RPMI7951 (cell line): ENCODE results near the gene CKLF. TPM values are rescaled to one million over a fixed set of nuclear protein-coding genes. Genes with fewer than 3 reads are reported as not detected.

Experiments used
- DNase-seq: peaks from one replicate; pipeline ENCODE4 v3.0.0-alpha.2; 2012; ENCODE audit warnings: low read depth
- total RNA-seq: library from RNA; depleted of rRNA; stranded (reverse); fragments of >200 nt; shearing (Covaris generic); gene quantifications from 2 replicates; pipeline ENCODE4 v1.2.3, GENCODE V29; 2014

The CKLF gene
- total RNA-seq, 1 experiment from 2014 or later, result 334 TPM

DNA sequence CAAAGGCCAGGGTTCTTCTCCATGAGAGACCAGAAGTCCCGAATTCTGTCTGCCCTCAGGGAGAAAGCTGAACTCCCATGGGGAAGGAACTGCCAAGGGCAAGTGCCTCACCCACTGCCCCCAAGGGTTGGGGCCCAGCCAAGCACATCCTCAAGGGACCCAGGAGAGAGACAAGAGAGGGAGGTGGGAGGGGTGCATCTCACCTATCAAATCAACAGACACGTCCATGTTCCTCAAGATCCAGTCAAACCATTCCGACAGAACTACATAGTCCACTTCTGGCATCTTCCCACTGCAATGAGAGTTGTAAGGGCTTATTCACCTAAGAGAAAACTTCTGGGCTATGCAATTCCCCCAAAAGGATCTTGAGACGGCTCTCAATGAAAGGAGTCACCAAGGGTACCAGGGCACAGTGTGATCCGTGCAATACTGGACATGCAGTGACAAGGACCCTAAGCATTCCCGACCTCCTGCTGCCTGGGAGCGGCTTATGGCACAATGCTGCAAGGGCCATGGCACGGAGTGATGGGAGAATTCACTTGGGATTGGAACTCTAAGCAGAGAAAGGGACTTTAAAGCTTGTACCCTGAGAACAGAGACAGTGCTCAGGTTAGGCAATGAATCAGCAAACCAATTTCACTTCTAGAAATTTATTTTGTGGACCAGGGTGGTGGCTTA, 34.7 kb upstream of the CKLF start:
- DNase-seq, result no peak

DNA sequence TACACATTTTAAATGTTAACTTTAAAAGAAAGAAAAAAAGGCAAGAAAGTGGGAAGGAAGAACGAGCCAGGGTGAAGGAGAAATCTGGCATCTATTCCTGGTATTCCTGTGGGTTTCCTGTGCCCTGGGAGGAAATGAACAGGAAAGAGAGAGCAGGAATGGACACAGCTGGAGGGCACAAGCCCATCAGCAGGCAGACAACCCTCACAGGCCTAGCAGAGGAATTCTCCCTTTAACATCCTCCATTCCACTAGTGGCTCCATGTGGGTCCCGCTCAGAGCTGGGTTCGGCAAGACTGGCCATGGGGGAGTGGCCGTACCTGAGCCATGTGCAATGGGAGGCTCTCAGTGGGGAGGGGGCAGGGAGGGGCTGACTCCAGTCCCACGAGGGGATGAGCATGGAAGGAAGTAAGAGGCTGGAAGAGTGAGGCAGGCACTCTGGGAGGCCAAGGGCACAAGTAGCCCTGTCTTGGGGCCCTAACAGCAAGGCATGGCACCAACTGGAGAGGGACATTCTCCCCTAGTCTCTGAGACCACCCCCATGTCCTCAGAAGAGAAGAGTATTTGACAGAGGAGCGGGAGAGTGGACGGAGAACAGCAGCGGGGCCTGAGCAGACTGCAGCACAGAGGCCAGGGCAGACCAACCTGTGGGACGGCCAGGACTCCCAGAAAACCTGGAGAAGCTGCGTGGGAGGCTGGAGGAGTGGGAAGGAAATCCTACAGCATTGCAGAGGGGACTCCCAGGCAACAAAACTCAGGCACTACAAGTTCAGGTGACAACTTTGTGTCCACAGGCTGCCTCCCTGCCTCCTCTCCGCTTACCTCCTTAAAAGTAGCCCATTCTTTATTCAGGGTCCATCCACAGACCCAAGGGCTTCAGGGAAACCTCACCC, 32.6 kb upstream of the CKLF start:
- DNase-seq, result no peak

DNA sequence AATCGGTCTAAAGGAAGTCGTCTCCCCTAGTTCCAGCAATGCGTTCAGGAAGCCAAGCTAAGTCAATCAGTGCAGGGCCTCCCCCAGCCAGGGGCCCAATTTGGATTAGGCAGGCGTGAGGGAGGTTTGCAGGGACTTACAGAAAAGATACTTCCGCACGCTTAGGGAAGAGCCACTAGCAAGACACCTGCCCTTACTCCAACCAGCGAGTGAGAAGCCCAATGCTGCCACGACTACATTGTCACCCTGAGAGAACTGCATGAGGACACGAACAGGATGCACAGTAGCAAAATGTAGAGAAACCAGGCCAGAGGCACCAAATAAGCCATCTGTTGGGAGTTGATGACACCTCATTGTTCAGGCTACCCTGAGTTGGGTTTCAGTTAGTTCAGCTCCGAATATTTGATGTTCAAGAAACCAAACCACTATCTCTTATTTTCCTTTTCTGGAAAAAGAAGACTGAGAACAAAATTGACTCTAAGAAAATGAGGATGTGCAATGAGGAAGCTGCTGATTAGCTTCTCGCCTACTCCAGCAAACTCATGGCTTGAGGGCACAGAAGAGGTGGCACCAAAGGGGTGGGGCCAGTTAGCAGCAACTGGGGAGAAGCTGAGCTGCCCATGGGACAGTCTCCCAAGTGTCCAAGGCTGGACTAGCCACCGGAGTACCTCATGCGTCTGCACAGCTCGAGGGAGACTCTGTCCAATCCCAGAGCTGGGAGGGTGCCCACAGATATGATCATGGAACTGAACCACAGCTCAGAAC, 31.8 kb upstream of the CKLF start:
- peak; percentile 71 for DNase-seq

DNA sequence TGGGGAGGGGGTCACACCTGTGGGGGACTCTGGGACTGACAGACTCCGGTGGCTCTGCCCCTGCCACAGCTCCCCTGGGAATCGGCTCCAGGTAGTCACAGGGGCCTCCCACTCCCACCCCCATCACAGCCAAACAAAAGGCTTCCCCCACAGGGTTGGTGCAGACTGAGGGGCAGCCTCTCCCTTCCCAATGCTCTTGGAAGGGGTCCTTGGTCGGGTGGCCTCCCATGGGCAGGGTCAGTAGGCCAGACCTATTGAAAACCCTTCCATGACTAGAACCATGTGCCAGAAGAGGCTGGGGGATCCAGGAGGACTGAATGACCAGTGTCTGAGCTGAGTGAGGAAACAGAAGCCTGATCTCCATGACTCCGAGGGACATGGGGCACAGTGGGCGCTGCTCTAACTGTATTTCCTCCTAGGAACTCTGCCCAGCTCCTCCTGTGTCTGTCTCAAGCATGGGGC, 31.1 kb upstream of the CKLF start:
- no peak for DNase-seq

DNA sequence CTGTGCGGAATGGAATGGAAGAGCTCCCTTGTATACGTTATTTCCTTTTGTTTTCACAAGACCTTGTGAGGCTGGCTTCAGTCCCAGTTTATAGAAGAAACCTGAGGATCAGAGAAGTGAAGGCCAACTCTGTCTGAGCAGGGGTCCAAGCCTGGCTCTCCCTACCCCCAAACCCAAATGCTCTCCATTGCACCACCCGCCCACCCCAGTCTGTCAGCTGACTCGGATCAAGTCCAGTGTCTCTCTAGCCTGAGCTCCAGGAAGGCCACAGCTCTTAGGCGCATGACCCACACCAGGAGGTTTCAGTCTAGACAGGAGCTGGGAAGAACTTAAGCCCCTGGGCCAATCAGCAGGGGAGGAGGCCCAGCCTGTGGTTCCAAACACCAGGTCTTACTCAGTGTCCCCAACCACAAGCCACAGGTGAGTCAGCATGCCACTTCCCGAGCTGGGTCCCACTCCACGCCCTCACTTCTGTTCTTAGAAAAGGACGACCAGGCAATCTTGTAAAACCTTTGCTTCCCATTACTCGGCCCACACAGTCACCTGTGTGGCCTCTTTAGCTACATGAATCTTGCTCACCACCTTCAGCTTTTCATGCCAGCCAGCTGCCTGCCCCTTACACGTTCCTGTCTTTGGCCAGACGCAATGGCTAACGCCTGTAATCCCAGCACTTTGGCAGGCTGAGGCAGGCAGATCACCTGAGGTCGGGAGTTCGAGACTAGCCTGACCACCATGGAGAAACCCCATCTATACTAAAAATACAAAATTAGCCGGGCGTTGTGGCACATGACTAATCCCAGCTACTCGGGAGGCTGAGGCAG, 30.2 kb upstream of the CKLF start:
- peak; percentile 99 for DNase-seq

DNA sequence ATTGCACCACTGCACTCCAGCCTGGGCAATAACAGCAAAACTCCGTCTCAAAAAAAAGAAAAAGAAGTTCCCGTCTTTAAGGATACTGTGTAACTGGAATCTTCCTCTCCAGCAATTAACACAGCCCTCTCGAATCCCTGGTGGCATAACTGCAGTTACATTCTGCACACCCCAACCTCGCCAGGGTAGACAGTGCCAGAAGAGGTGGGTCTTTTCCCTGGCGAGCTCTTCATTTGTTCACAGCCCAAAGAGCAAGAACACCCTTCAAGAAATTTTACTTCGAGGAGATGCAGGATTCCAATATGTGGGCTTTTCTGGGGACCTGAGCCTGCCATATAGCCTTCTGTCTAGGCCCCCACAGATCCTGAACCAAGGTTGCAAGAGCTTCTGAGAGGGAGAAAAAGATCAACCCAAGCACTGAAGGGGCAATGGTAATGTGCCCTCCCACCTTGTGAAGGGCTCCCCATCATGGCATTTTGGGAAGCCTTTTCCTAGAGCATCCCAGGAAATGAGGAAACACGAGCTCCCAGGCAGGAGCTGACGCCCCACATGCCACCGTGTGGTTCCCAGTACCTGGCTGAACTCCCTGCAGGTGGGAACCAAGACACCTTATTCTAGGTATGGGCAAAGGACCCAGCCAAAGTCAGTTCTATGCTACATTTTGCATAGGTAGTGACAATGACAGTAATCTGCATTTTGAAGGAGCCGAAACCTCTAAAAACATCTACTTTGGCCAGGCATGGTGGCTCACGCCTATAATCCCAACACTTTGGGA, 29.4 kb upstream of the CKLF start:
- no peak for DNase-seq

DNA sequence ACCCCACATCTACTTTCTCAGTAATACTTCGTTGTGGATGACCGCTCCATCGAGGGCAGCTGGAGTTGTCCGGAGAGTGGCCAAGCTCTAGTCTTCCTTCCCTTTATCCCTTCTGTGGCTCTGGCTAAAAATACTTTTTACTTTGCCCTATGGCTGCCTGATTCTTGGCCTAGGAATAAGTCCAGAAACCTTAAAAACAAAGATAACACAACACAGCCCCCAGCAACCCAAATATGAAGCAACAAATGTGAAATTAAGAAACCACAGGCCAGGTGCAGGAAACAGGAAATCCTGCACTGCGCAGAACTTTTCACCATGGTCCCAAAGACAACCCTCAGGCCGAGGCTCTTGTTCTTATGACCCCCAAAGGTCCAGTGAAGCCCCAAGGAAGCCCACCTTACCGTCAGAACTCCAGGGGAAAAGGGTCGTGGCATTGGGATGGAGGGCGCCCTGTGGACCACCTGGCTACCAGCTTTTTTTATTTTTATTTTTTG, 28.5 kb upstream of the CKLF start:
- DNase-seq, result peak; percentile 80

DNA sequence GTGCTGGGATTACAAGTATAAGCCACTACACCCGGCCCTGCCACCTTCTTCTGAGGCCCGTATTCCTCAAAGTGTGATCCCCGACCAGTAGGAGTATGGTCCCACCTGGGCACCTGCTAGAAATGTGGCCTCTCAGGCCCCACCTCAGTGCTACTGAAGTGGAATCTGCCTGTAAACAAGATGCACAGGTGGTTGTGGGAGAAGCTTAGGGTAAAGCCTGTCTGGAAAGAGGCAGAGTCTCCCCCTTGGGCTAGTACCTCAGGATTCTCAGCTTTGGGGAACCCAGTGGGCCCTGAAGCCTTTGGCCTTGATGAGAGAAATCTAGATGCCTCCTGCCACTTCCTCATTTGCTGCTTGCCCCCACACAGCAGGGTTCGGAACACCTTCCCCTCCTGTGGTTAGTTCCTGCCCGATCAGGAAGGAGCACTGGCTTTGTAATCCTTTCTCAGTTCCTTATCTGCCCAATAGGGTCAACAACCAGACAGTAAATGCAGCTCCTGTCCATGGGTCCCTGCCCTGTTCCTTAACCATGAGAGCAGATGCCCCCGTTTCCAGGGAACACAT, 27.7 kb upstream of the CKLF start:
- DNase-seq, result peak; percentile 40

DNA sequence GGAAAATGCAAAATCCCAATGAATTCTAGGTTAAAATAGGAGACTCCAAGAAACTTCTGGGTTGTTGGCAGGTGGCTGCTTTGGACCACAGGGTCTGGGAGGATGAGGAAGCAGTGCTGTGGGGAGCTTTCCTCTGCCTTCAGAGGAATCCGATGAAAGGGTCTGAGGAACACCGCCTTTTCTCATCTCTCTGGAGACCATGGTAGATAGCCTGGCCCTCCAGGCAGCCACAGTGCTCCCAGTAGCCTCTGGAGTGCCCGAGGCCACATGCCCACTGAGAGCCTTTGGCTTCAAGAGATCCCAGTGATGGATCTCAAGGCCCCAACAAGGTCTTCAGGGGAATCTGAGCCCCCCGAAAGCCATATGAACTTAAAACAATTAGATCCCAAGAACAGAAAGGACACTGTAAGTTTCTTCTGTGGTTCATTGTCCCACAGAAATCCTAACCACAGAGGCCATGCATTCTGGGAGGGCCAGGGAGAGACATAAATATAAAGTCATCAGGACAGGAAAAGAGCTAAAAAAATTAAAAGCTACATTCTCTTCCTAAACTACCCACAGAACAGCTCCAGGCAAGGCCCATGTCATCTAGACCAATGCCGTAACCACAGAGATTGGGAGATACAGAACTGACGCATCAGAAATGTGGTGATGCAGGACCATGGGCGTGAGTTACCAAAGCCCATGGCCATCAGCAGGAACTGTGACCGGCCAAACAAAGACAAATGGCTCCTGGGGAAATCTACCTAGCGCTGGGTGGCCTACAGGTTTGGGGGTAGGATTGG, 26.8 kb upstream of the CKLF start:
- peak; percentile 99 for DNase-seq

DNA sequence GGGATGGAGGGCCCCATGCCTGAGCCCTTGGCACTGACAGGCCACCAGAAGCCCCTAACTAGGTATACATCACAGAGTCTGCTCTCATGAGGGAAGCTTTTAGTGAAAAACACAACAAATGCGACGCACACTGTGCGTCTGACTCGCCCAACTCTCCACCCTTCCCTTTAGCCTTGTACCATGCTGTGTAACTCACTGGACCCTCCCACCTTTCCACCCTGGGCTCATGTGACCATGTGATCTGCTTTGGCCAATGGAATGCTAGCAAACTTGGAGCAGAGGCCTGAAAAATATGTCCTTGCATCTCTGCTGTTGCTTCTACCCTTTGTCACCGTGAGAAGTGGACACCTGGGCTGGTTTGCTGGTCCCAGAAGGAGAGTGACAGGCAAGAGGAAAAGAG, 24.1 kb upstream of the CKLF start:
- DNase-seq, result no peak

DNA sequence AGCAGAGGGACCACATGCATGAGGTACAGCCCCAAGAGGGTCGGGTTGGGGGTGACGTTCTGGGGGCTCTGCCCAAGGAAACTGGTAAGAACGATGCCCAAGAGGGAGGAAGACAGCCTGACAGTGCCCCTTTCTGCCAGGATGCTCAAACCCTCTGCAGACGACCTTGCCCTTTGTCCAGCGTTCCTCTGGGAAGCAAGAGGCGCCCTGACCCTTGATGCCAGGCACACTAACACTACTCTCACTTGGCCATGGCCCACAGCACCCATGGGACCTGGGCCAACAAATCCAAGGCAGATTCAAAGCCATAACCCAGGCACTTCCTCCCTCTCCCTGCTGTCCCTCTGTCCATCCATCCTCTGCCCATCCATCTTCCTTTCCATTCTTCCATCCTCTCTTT, 22.9 kb upstream of the CKLF start:
- no peak for DNase-seq

DNA sequence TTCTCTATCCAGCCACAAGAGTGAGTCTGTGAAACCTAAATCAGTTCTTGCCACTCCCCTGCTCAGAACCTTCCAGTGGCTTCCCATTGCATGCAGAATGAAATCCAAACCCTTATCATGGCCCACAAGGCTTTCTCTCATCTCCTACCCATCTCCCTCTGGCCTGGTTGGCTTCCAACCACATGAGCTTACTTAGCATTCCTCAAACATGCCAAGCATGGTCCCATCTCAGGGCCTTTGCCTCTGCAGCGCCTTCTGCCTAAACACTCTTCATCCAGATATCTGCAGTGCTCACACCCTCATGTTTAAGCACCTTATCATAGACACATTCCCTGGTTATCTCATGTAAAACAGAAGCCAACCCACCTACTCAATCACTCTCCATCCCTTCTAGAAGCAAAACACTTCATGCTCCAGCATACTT, 18.0 kb upstream of the CKLF start:
- no peak for DNase-seq

DNA sequence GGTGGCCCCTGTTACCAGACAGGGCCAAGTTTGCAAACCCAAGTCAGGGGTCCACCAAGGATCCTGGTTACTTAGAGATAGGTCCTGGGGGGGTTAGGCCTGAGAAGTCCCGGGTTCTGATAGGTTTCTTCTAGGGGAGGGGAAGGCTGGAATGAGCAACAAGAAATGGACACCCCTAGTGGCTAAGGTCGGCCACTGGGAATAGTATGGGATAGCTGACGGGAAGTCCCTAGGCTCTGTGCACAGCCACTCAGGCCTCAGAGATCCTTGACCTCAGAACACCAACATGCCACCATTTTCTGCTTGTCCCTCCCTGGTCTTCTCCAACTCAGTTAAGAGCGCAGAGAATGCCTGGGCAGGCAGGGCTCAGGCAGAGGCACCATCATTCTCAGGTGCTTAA, 15.9 kb upstream of the CKLF start:
- DNase-seq, result no peak

DNA sequence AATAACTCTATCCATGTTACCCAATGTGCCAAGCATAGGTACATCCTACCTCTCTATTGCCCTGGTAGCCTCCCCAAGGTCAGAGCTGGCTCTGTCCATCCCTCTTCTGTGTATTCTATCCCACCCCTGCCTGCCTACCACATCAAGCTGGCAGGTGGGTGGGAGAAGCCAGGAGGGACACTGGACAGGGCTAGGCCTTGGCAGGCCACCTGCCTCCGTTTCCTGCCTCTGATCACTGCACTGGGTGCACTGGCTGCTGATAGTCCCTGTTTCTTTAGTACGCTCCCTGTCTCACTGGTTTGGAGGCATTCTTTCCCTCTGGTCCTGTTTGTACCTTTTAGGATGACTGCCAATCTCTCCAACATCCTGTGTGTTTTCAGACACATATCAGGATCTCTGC, 15.1 kb upstream of the CKLF start:
- no peak for DNase-seq

DNA sequence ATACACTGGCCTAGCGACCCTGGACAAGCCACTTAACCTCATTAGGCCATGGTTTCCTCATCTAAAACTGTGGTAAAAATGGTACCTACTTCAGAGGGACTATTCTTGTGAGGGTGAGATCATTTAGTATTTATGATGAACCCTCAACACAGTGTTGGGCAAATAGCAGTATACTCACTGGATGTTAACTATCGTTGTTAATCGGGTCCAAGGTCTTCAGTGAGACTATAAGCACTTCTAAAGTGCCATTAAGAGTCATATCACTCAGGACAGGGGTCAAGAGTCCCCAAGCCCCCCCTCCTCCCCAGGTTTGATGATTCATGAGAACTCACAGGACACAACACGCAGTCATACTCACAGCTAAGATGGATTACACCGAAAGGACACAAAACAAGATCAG, 13.5 kb upstream of the CKLF start:
- DNase-seq, result no peak

DNA sequence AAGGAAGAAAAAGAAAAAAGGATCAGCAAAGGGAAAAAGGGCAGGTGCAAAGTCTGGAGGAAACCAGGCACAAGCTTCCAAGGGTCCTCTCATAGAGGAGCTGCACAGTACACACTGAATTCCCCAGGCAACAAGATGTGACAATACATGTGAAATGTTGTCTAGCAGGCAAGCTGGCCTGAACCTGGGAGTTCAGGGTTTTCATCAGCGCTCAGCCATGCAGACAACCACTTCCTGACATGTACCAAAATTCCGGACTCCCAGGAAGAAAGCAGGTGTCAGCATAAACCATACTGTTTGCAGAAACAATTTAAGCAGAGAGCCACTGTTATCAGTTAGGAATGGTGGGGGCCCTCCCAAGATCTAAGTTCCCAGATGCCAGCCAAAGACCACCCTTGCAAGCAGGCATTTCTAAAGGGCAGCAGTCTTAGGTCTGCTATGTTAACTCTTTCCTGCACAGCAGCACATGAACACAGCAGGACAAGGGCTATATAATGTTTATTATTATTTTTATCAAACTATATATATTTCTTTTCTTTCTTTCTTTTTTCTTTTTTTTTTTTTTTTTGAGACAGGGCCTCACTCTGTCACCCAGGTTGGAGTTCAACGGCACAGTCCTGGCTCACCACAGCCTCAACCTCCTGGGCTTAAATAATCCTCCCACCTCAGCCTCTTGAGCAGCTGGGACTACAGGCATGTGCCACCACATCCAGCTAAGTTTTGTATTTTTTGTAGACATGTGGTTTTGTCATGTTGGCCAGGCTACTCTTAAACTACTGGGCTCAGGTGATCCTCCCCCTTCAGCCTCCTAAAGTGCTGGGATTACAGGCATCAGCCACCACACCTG, 12.5 kb upstream of the CKLF start:
- DNase-seq, result peak; percentile 66

DNA sequence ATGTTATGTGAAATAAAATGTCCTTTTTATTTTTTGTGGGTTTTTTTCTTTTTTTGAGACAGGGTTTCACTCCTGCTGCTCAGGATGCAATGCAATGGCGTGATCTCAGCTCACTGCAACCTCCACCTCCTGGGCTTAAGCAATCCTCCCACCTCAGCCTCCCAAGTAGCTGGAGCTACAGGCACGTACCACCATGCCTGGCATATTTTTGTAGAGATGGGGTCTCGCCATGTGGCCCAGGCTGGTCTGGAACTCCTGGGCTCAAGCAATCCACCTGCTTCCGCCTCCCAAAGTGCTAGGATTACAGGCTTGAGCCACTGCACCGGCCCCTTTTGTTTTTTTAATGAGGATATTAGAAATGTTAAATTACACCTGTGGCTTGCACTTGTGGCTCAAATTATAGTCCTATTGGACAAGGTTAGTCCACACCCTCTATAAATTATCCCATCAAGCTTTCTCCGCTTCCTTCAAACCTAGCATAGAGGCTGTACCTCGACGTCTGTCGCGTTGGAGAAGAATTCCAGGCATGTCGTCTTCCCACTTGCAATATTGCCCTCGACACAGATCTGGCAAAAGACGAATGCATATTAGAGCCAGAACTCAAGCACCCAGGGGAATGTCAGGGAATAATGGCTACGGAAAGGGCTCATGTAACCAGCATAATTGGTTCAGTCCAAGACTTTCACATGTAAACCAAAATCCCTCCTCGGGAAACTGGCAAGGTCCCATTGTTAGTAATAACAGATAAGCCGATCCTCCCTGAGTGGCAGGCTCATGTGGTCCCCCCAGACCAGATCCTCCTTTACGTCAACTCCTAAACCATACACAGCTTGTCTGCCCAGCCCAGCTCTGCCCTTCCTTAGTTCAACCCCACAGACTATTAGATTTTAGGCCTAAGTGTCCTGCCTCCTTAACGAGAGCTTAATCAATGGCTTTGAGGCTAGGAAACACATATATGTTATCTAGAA, 10.7 kb upstream of the CKLF start:
- DNase-seq, result no peak
